Measurements from ENCODE around the gene NME7. TPM values are rescaled to one million over a fixed set of nuclear protein-coding genes. Genes with fewer than 3 reads are reported as not detected.
"Not testable (repeated sequence)": the region's sequence is repeated elsewhere in the genome, so short reads cannot be mapped to it uniquely, and the experiment has no call there.

NME7 gene
- total RNA-seq, 1 donor from 2014 or later = 25.7 TPM

DNA sequence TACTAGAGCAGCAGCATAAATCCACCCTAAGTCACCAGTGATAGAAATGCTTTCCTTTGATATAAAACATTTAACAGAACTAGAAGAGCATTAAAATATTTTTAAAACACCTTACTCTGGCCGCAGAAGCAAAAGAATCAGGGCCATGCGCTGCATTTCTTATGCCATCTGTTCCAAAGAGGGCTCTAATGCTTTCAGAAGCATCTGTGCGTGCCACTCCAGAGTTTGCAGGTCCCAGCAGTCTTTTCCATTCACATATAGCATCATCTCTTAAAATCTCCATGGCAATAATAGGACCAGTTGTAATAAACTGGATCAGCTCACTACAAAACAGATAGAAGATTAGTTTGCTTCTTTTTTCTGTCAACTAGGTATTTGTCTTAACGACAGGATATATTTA is 69.2 kb downstream of the NME7 start:
- no peaks in the 10 kb centered on the region for H3K27me3 Mint-ChIP-seq (ENCODE audit: low read depth)
- H3K4me3 Mint-ChIP-seq = no peak overlapping the region
- H3K9me3 Mint-ChIP-seq = no peaks in the 10 kb centered on the region
- no peak overlapping the region for H3K27ac Mint-ChIP-seq (ENCODE audit: unreplicated experiment)
- DNase-seq (ENCODE audit: low read depth, low spot score) = no peak
- H3K4me1 Mint-ChIP-seq = peaks cover 5% of the 10 kb centered on the region
- TF ChIP-seq, protein P1, sequence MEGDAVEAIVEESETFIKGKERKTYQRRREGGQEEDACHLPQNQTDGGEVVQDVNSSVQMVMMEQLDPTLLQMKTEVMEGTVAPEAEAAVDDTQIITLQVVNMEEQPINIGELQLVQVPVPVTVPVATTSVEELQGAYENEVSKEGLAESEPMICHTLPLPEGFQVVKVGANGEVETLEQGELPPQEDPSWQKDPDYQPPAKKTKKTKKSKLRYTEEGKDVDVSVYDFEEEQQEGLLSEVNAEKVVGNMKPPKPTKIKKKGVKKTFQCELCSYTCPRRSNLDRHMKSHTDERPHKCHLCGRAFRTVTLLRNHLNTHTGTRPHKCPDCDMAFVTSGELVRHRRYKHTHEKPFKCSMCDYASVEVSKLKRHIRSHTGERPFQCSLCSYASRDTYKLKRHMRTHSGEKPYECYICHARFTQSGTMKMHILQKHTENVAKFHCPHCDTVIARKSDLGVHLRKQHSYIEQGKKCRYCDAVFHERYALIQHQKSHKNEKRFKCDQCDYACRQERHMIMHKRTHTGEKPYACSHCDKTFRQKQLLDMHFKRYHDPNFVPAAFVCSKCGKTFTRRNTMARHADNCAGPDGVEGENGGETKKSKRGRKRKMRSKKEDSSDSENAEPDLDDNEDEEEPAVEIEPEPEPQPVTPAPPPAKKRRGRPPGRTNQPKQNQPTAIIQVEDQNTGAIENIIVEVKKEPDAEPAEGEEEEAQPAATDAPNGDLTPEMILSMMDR (conservative IDR thresholded peaks at IDR 0.05) = no peak
- peaks cover 10% of the 10 kb centered on the region for H3K36me3 Mint-ChIP-seq (ENCODE audit: low read depth)

DNA sequence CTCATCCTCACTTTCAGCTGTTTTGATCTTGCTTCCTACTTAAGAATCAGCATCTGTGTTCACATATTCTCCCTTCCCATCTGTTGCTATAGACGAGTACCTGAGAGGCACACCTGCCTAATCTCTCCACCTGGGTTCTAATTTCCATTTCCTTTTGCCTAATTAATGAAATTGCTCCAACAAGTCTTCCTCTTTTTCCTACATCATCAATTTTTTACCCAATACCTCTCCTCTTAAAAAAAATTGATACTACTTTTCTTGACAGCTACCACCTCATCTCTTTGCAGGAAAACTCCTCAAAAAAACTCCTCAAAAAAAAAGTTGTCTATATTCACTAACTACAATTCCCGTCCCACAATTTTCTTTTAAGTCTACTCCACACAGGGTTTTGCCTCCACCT is 71.8 kb downstream of the NME7 start:
- TF ChIP-seq, protein P1 (conservative IDR thresholded peaks at IDR 0.05) = no peak

DNA sequence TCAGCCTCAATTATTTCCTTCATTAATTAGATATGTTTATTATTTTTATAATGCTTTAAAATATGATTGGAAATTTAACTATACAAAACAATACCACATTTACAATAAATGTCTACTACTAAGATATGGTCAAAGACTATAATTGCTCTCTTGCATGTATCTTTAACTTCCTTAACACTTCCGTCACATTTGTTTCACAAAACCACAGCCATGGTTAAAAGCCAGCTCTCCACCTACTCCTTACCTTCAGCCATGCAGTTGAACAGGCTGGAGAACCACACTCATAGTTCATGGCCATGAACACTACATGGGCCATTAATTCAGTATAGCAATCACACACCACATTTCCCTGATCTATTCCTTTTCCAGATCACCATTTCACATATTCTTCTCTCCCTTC is 72.2 kb downstream of the NME7 start:
- TF ChIP-seq, protein P1 (conservative IDR thresholded peaks at IDR 0.05) = no peak
- DNase-seq (ENCODE audit: low read depth, low spot score) = no peak
- H3K27ac Mint-ChIP-seq (ENCODE audit: unreplicated experiment) = no peak overlapping the region
- H3K36me3 Mint-ChIP-seq (ENCODE audit: low read depth) = peaks cover 10% of the 10 kb centered on the region
- H3K4me1 Mint-ChIP-seq = peaks cover 5% of the 10 kb centered on the region
- H3K9me3 Mint-ChIP-seq = no peaks in the 10 kb centered on the region
- no peaks in the 10 kb centered on the region for H3K27me3 Mint-ChIP-seq (ENCODE audit: low read depth)
- no peak overlapping the region for H3K4me3 Mint-ChIP-seq

More for the DNA sequence above, 71.8 kb downstream of the NME7 start:
- H3K27me3 Mint-ChIP-seq (ENCODE audit: low read depth) = no peaks in the 10 kb centered on the region
- H3K4me1 Mint-ChIP-seq = peaks cover 5% of the 10 kb centered on the region
- no peak for DNase-seq (ENCODE audit: low read depth, low spot score)
- H3K9me3 Mint-ChIP-seq = no peaks in the 10 kb centered on the region
- H3K36me3 Mint-ChIP-seq (ENCODE audit: low read depth) = peaks cover 10% of the 10 kb centered on the region
- H3K27ac Mint-ChIP-seq (ENCODE audit: unreplicated experiment) = no peak overlapping the region
- no peak overlapping the region for H3K4me3 Mint-ChIP-seq

DNA sequence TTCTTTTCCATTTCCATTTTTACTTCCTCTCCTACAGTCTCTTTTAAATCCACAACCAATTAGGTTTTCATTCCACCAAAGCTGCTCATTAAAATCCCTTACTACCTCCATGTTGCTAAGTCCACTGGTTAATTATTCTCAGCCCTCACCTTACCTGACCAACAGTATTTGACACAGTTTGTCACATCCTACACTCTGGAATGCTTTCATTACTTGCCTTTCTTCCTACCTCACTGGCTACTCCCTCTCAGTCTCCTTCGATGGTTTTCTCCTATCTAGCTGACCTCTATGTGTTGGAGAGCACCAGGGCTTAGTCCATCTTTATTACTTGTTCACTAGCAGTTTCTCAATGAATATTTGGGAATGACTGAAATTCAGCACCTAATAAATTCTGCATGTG is 78.6 kb downstream of the NME7 start:
- Mint-ChIP-seq H3K27ac (ENCODE audit: unreplicated experiment) (no peak overlapping the region), H3K4me3 (no peak overlapping the region), H3K9me3 (peaks cover 6% of the 10 kb centered on the region), H3K4me1 (no peaks in the 10 kb centered on the region), H3K36me3 (ENCODE audit: low read depth) (peaks cover 25% of the 10 kb centered on the region), H3K27me3 (ENCODE audit: low read depth) (no peaks in the 10 kb centered on the region)
- TF ChIP-seq, protein P1 (conservative IDR thresholded peaks at IDR 0.05) = no peak
- no peak for DNase-seq (ENCODE audit: low read depth, low spot score)

DNA sequence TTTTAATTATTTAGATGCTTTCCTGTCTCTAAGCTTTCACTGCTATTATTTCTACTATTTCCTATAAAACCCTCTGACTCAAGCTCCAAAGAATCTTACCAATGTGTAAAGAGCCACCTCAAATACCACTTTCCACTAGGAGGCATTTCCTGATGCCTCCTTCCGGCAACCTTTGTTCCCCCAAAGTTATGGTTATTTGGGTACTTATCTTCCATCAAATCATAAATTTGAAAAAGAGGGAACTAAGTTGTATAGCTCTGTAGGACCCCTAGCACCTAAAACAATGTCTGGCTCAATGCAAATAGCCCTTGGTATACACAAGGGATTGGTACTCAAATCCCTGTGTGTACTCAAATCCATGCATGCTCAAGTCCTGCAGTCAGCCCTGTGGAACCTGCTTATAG is 79.6 kb downstream of the NME7 start:
- Mint-ChIP-seq H3K36me3 (ENCODE audit: low read depth) (peaks cover 32% of the 10 kb centered on the region), H3K4me1 (no peaks in the 10 kb centered on the region), H3K27ac (ENCODE audit: unreplicated experiment) (no peak overlapping the region), H3K9me3 (peaks cover 13% of the 10 kb centered on the region), H3K27me3 (ENCODE audit: low read depth) (no peaks in the 10 kb centered on the region), H3K4me3 (no peak overlapping the region)
- DNase-seq (ENCODE audit: low read depth, low spot score) = no peak
- TF ChIP-seq, protein P1 (conservative IDR thresholded peaks at IDR 0.05) = no peak

DNA sequence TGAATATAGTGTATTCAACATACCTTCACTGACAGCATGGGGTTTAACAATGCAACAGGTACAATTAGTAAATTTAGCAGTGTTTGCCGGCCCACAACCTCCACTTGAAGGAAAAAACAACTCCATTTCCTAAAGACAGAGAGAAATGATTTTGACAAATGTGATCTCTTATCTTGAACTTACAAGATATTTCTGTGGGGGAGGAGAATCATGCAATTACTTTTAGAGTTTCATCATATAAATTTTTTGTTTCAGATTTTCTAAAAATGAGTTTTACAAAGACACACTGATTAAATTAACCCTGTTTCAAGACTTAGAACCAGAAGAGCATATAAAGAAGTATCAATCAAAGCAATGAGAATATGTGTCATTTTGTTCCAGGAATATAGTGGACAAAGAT is 80.3 kb downstream of the NME7 start:
- Mint-ChIP-seq H3K4me3 (no peak overlapping the region), H3K27me3 (ENCODE audit: low read depth) (no peaks in the 10 kb centered on the region), H3K36me3 (ENCODE audit: low read depth) (peaks cover 39% of the 10 kb centered on the region), H3K9me3 (peaks cover 20% of the 10 kb centered on the region), H3K4me1 (no peaks in the 10 kb centered on the region), H3K27ac (ENCODE audit: unreplicated experiment) (no peak overlapping the region)
- DNase-seq (ENCODE audit: low read depth, low spot score) = no peak
- TF ChIP-seq, protein P1 (conservative IDR thresholded peaks at IDR 0.05) = no peak

DNA sequence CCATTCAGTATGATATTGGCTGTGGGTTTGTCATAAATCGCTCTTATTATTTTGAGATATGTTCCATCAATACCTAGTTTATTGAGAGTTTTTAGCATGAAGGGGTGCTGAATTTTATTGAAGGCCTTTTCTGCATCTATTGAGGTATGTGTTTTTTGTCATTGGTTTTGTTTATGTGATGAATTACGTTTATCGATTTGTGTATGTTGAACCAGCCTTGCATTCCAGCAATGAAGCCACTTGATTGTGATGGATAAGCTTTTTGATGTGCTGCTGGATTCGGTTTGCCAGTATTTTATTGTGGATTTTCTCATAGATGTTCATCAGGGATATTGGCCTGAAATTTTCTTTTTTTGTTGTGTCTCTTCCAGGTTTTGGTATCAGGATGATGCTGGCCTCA is 86.0 kb downstream of the NME7 start:
- H3K27me3 Mint-ChIP-seq (ENCODE audit: low read depth); H3K4me3 Mint-ChIP-seq; DNase-seq (ENCODE audit: low read depth, low spot score); H3K4me1 Mint-ChIP-seq; H3K27ac Mint-ChIP-seq (ENCODE audit: unreplicated experiment): not testable (repeated sequence)
- peaks cover 37% of the 10 kb centered on the region for H3K9me3 Mint-ChIP-seq
- peaks cover 64% of the 10 kb centered on the region for H3K36me3 Mint-ChIP-seq (ENCODE audit: low read depth)

All from neural crest cell (in vitro differentiated cells).